ENCODE results near the gene MAP3K5.

GRCh38 chr6:136750696-136751521, 41.4 kb downstream of the MAP3K5 start:
- TF ChIP-seq POLR2A (IDR thresholded peaks at IDR 0.05) (no peak), CTCF (IDR thresholded peaks at IDR 0.05) (peak in 1 of 6 experiments; percentile 0)

Data from adrenal gland (tissue), 5 donors.